IMR-90 (cell line): ENCODE results near the gene SDS.

Experiments
- BHLHE40 ChIP-seq: fragments of 150-350 bp; IDR thresholded peaks from 2 replicates; pipeline ENCODE4 v1.6.1; 2016; ENCODE audit warnings: mild to moderate bottlenecking, low read depth, low read length
- CTCF ChIP-seq: conservative IDR thresholded peaks from 2 replicates; pipeline ENCODE4 v1.5.1; 2012; ENCODE audit warnings: mild to moderate bottlenecking, low read depth, low read length, improper control_type of control experiment
- MAZ ChIP-seq: IDR thresholded peaks from 2 replicates; pipeline ENCODE4 v1.6.1; 2012; ENCODE audit warnings: low read depth, mild to moderate bottlenecking, low read length, improper control_type of control experiment, moderate library complexity, borderline replicate concordance
- MXI1 ChIP-seq: IDR thresholded peaks from 2 replicates; pipeline ENCODE4 v1.6.1; 2012; ENCODE audit warnings: low read depth, mild to moderate bottlenecking, low read length, moderate library complexity, borderline replicate concordance
- POLR2A ChIP-seq: IDR thresholded peaks from 2 replicates; pipeline ENCODE4 v1.6.1; 2012; ENCODE audit warnings: mild to moderate bottlenecking, low read depth, low read length
- RAD21 ChIP-seq: IDR thresholded peaks from 2 replicates; pipeline ENCODE4 v1.6.1; 2012; ENCODE audit warnings: low read length, improper control_type of control experiment
- SMC3 ChIP-seq: fragments of 150-350 bp; IDR thresholded peaks from 2 replicates; pipeline ENCODE4 v1.6.1; 2016; ENCODE audit warnings: low read depth, mild to moderate bottlenecking, antibody characterized with exemption, low read length, moderate library complexity

GRCh38 chr12:113392520-113392919 is 11.2 kb downstream of the SDS start:
- TF ChIP-seq CTCF (no peak), MXI1 (no peak), SMC3 (no peak), RAD21 (no peak), BHLHE40 (no peak), MAZ (no peak), POLR2A (no peak)
